ENCODE results near the gene RNGTT. TPM values are rescaled to one million over a fixed set of nuclear protein-coding genes. Genes with fewer than 3 reads are reported as not detected.

RNGTT gene
- total and polyA plus RNA-seq, 2 experiments from 2014 or later, result 9.2 to 21.5 TPM

GRCh38 chr6:88708197-88708744 is 255.1 kb downstream of the RNGTT start:
- H2AFZ ChIP-seq, result no peak overlapping the region

GRCh38 chr6:88705601-88706000 is 257.8 kb downstream of the RNGTT start:
- no peaks in the 10 kb centered on the region for H4K20me1 ChIP-seq (ENCODE audit: insufficient read depth)
- no peaks in the 10 kb centered on the region for H3K36me3 ChIP-seq (ENCODE audit: low read depth)
- H3K9me3 ChIP-seq (ENCODE audit: low read depth), result no peaks in the 10 kb centered on the region
- TF ChIP-seq EZH2 (IDR thresholded peaks at IDR 0.05; ENCODE audit: insufficient read depth, poor library complexity, severe bottlenecking), result no peak
- TF ChIP-seq EZH2phosphoT487 (IDR thresholded peaks at IDR 0.05; ENCODE audit: insufficient read depth, low read depth), result no peak
- H3K9ac ChIP-seq, result no peak overlapping the region
- H3K4me1 ChIP-seq (ENCODE audit: insufficient read depth), result no peaks in the 10 kb centered on the region
- H3K4me2 ChIP-seq (ENCODE audit: unreplicated experiment), result no peak overlapping the region
- no peak for DNase-seq
- H3K79me2 ChIP-seq (ENCODE audit: insufficient read depth), result no peaks in the 10 kb centered on the region
- H3K27ac ChIP-seq, result no peak overlapping the region
- H2AFZ ChIP-seq, result no peak overlapping the region
- in situ Hi-C loops (cut with MboI), result no loop called here
- no peaks in the 10 kb centered on the region for H3K27me3 ChIP-seq (replicated peaks; ENCODE audit: insufficient read depth)
- no peak overlapping the region for H3K4me3 ChIP-seq
- no peaks in the 10 kb centered on the region for H3F3A ChIP-seq (ENCODE audit: insufficient read depth)
- H3K9me2 ChIP-seq (ENCODE audit: insufficient read depth), result no peaks in the 10 kb centered on the region

More at GRCh38 chr6:88708197-88708744, 255.1 kb downstream of the RNGTT start:
- Histone ChIP-seq H3F3A (ENCODE audit: insufficient read depth) (no peaks in the 10 kb centered on the region), H3K4me2 (ENCODE audit: unreplicated experiment) (no peak overlapping the region), H4K20me1 (ENCODE audit: insufficient read depth) (no peaks in the 10 kb centered on the region), H3K4me3 (no peak overlapping the region), H3K9me2 (ENCODE audit: insufficient read depth) (no peaks in the 10 kb centered on the region), H3K9ac (no peak overlapping the region), H3K79me2 (ENCODE audit: insufficient read depth) (no peaks in the 10 kb centered on the region), H3K4me1 (ENCODE audit: insufficient read depth) (no peaks in the 10 kb centered on the region), H3K36me3 (ENCODE audit: low read depth) (no peaks in the 10 kb centered on the region), H3K27me3 (replicated peaks; ENCODE audit: insufficient read depth) (no peaks in the 10 kb centered on the region), H3K9me3 (ENCODE audit: low read depth) (no peaks in the 10 kb centered on the region), H3K27ac (no peak overlapping the region)
- in situ Hi-C loops (cut with MboI), result no loop called here
- TF ChIP-seq EZH2 (IDR thresholded peaks at IDR 0.05; ENCODE audit: insufficient read depth, poor library complexity, severe bottlenecking), result no peak
- TF ChIP-seq EZH2phosphoT487 (IDR thresholded peaks at IDR 0.05; ENCODE audit: insufficient read depth, low read depth), result no peak
- DNase-seq, result peak; percentile 6
- 97 to 98% methylated on average over 3 of the region's 3 CpGs for WGBS, 2 experiments (ENCODE audit: low coverage in 1 of 2, low lambda C conversion rate in 2 of 2, missing lambda C conversion rate in 2 of 2)

GRCh38 chr6:88704980-88705379 is 258.4 kb downstream of the RNGTT start:
- TF ChIP-seq EZH2 (IDR thresholded peaks at IDR 0.05; ENCODE audit: insufficient read depth, poor library complexity, severe bottlenecking) (no peak), EZH2phosphoT487 (IDR thresholded peaks at IDR 0.05; ENCODE audit: insufficient read depth, low read depth) (no peak)
- no peak for DNase-seq
- Histone ChIP-seq H3K36me3 (ENCODE audit: low read depth) (no peaks in the 10 kb centered on the region), H3K9me3 (ENCODE audit: low read depth) (no peaks in the 10 kb centered on the region), H3F3A (ENCODE audit: insufficient read depth) (no peaks in the 10 kb centered on the region), H3K4me3 (no peak overlapping the region), H2AFZ (no peak overlapping the region), H3K27me3 (replicated peaks; ENCODE audit: insufficient read depth) (no peaks in the 10 kb centered on the region), H3K9me2 (ENCODE audit: insufficient read depth) (no peaks in the 10 kb centered on the region), H3K27ac (no peak overlapping the region), H3K79me2 (ENCODE audit: insufficient read depth) (no peaks in the 10 kb centered on the region), H3K4me1 (ENCODE audit: insufficient read depth) (no peaks in the 10 kb centered on the region), H4K20me1 (ENCODE audit: insufficient read depth) (peaks cover 4% of the 10 kb centered on the region; the same call in 1 of the 2 replicates), H3K4me2 (ENCODE audit: unreplicated experiment) (no peak overlapping the region), H3K9ac (no peak overlapping the region)
- WGBS, 2 experiments (ENCODE audit: low coverage in 1 of 2, low lambda C conversion rate in 2 of 2, missing lambda C conversion rate in 2 of 2), result 95 to 100% methylated on average over 1 of the region's 1 CpG
- in situ Hi-C loops (cut with MboI), result no loop called here

DNA sequence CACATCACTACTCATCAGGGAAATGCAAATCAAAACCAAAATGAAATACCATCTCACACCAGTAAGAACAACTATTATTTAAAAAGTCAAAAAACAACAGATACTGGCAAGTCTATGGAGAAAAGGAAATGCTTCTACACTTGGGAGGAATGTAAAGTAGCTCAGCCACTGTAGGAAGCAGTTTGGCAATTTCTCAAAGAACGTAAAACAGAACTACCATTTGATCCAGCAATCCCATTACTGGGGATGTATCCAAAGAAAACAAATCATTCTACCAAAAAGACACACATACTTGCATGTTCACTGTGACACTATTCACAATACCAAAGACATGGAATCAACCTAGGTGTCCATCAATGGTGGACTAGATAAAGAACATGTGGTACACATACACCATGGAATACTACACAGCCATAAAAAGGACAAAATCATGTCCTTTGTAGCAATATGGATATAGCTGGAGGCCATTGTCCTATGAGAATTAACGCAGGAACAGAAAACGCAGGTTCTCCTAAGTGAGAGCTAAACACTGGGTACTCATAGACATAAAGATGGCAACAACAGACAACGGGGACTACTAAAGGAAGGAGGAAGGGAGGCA is 260.4 kb downstream of the RNGTT start:
- Histone ChIP-seq H3K36me3 (ENCODE audit: low read depth) (no peaks in the 10 kb centered on the region), H2AFZ (no peak overlapping the region), H3K4me1 (ENCODE audit: insufficient read depth) (no peaks in the 10 kb centered on the region), H3K4me2 (ENCODE audit: unreplicated experiment) (no peak overlapping the region), H3F3A (ENCODE audit: insufficient read depth) (no peaks in the 10 kb centered on the region), H3K27me3 (replicated peaks; ENCODE audit: insufficient read depth) (no peaks in the 10 kb centered on the region), H3K9ac (no peak overlapping the region), H3K79me2 (ENCODE audit: insufficient read depth) (no peaks in the 10 kb centered on the region), H4K20me1 (ENCODE audit: insufficient read depth) (peaks cover 4% of the 10 kb centered on the region; the same call in 1 of the 2 replicates), H3K27ac (no peak overlapping the region), H3K9me3 (ENCODE audit: low read depth) (no peaks in the 10 kb centered on the region), H3K9me2 (ENCODE audit: insufficient read depth) (no peaks in the 10 kb centered on the region), H3K4me3 (no peak overlapping the region)
- 94 to 95% methylated on average over 4 of the region's 4 CpGs for WGBS, 2 experiments (ENCODE audit: low coverage in 1 of 2, low lambda C conversion rate in 2 of 2, missing lambda C conversion rate in 2 of 2)
- TF ChIP-seq EZH2 (IDR thresholded peaks at IDR 0.05; ENCODE audit: insufficient read depth, poor library complexity, severe bottlenecking) (no peak), EZH2phosphoT487 (IDR thresholded peaks at IDR 0.05; ENCODE audit: insufficient read depth, low read depth) (no peak)
- in situ Hi-C loops (cut with MboI), result no loop called here
- no peak for DNase-seq
